ENCODE data around the gene FAM124A.

GRCh38 chr13:51180853-51181511, 41.2 kb upstream of the FAM124A start:
- TF ChIP-seq POLR2A (IDR thresholded peaks at IDR 0.05) (no peak), CTCF (IDR thresholded peaks at IDR 0.05) (no peak)

All from uterus (tissue), 2 donors.